Bronchial smooth muscle cell (primary cell): ENCODE data around the gene MRAP2. TPM values are rescaled to one million over a fixed set of nuclear protein-coding genes. Genes with fewer than 3 reads are reported as not detected.

Source experiments
- total RNA-seq: library from RNA; depleted of rRNA; stranded (reverse); fragments of >200 nt; gene quantifications from 2 replicates; pipeline ENCODE4 v1.2.1, GENCODE V29; 2014

The MRAP2 gene, protein sequence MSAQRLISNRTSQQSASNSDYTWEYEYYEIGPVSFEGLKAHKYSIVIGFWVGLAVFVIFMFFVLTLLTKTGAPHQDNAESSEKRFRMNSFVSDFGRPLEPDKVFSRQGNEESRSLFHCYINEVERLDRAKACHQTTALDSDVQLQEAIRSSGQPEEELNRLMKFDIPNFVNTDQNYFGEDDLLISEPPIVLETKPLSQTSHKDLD
- 0.47 TPM in 1 of 2 replicates, not detected in the other for total RNA-seq

GRCh38 chr6:84033523-84034451 is at the start of gene MRAP2:
MRAP2 (plus strand) TSS chr6:84033772; CDS start chr6:84055319, 21,547 bp downstream.

Other genes with a start within 250 kb of the MRAP2 start
- gene RIPPLY2, start 180.4 kb upstream of the MRAP2 start, total RNA-seq = not detected in 2 replicates
- 1.0 and 2.7 TPM in 2 replicates for gene CYB5R4, start 174.1 kb upstream of the MRAP2 start, total RNA-seq
- 4.7 and 6.4 TPM in 2 replicates for gene CEP162, start 193.9 kb downstream of the MRAP2 start, total RNA-seq